HG03571 (cell line): ENCODE measurements around the gene AGAP6.
"Not testable (repeated sequence)": the region's sequence is repeated elsewhere in the genome, so short reads cannot be mapped to it uniquely, and the experiment has no call there.

Source experiments
- ATAC-seq: cut with Tn5 transposase; IDR thresholded peaks from one replicate; pipeline ENCODE4 v1.9.1; 2021; ENCODE audit not compliant: unreplicated experiment

AGAP6 gene

GRCh38 chr10:50024716-50025383 is 36.6 kb downstream of the AGAP6 start:
- not testable (repeated sequence) for ATAC-seq

- ATAC-seq: no peak
Observed at GRCh38 chr10:50025627-50026026, 37.4 kb downstream of the AGAP6 start.

GRCh38 chr10:50027195-50027594 is 39.0 kb downstream of the AGAP6 start:
- ATAC-seq: no peak

- ATAC-seq: no peak
Observed at GRCh38 chr10:50033481-50033880, 45.3 kb downstream of the AGAP6 start.

GRCh38 chr10:50035337-50035736 is 47.1 kb downstream of the AGAP6 start:
- not testable (repeated sequence) for ATAC-seq

- no peak for ATAC-seq
Observed at GRCh38 chr10:50044941-50045664, 56.9 kb downstream of the AGAP6 start.

- not testable (repeated sequence) for ATAC-seq
Observed at GRCh38 chr10:50046457-50046856, 58.3 kb downstream of the AGAP6 start.

GRCh38 chr10:50047594-50047993 is 59.4 kb downstream of the AGAP6 start:
- ATAC-seq: not testable (repeated sequence)

- ATAC-seq: not testable (repeated sequence)
Observed at GRCh38 chr10:50051995-50052660, 63.9 kb downstream of the AGAP6 start.

GRCh38 chr10:50052778-50053376 is 64.7 kb downstream of the AGAP6 start:
- not testable (repeated sequence) for ATAC-seq

- not testable (repeated sequence) for ATAC-seq
Observed at GRCh38 chr10:50055494-50056292, 67.5 kb downstream of the AGAP6 start.

GRCh38 chr10:50056654-50057053 is 68.4 kb downstream of the AGAP6 start:
- not testable (repeated sequence) for ATAC-seq

- not testable (repeated sequence) for ATAC-seq
Observed at GRCh38 chr10:50058727-50059126, 70.5 kb downstream of the AGAP6 start.

- not testable (repeated sequence) for ATAC-seq
Observed at GRCh38 chr10:50059946-50060345, 71.7 kb downstream of the AGAP6 start.
